ENCODE results near the gene GTF2A2.

- no peak for TF ChIP-seq GRHL2 (CRISPR knock-in tag; IDR thresholded peaks at IDR 0.05; ENCODE audit: insufficient replicate concordance, severe bottlenecking)
- TF ChIP-seq, protein P1, sequence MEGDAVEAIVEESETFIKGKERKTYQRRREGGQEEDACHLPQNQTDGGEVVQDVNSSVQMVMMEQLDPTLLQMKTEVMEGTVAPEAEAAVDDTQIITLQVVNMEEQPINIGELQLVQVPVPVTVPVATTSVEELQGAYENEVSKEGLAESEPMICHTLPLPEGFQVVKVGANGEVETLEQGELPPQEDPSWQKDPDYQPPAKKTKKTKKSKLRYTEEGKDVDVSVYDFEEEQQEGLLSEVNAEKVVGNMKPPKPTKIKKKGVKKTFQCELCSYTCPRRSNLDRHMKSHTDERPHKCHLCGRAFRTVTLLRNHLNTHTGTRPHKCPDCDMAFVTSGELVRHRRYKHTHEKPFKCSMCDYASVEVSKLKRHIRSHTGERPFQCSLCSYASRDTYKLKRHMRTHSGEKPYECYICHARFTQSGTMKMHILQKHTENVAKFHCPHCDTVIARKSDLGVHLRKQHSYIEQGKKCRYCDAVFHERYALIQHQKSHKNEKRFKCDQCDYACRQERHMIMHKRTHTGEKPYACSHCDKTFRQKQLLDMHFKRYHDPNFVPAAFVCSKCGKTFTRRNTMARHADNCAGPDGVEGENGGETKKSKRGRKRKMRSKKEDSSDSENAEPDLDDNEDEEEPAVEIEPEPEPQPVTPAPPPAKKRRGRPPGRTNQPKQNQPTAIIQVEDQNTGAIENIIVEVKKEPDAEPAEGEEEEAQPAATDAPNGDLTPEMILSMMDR (IDR thresholded peaks at IDR 0.05), result no peak
- TF ChIP-seq TCF7 (CRISPR knock-in tag; IDR thresholded peaks at IDR 0.05; ENCODE audit: low read depth), result no peak
- TF ChIP-seq, protein P2, sequence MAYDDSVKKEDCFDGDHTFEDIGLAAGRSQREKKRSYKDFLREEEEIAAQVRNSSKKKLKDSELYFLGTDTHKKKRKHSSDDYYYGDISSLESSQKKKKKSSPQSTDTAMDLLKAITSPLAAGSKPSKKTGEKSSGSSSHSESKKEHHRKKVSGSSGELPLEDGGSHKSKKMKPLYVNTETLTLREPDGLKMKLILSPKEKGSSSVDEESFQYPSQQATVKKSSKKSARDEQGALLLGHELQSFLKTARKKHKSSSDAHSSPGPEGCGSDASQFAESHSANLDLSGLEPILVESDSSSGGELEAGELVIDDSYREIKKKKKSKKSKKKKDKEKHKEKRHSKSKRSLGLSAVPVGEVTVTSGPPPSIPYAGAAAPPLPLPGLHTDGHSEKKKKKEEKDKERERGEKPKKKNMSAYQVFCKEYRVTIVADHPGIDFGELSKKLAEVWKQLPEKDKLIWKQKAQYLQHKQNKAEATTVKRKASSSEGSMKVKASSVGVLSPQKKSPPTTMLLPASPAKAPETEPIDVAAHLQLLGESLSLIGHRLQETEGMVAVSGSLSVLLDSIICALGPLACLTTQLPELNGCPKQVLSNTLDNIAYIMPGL (CRISPR knock-in tag; IDR thresholded peaks at IDR 0.05), result no peak
- TF ChIP-seq SOX15 (CRISPR knock-in tag; IDR thresholded peaks at IDR 0.05), result no peak
- TF ChIP-seq JAZF1 (CRISPR knock-in tag; IDR thresholded peaks at IDR 0.05), result no peak
- no peak for TF ChIP-seq ZNF263 (CRISPR knock-in tag; IDR thresholded peaks at IDR 0.05; ENCODE audit: low read depth)
- no peak for TF ChIP-seq ZNF232 (CRISPR knock-in tag; IDR thresholded peaks at IDR 0.05)
- TF ChIP-seq, protein P3, sequence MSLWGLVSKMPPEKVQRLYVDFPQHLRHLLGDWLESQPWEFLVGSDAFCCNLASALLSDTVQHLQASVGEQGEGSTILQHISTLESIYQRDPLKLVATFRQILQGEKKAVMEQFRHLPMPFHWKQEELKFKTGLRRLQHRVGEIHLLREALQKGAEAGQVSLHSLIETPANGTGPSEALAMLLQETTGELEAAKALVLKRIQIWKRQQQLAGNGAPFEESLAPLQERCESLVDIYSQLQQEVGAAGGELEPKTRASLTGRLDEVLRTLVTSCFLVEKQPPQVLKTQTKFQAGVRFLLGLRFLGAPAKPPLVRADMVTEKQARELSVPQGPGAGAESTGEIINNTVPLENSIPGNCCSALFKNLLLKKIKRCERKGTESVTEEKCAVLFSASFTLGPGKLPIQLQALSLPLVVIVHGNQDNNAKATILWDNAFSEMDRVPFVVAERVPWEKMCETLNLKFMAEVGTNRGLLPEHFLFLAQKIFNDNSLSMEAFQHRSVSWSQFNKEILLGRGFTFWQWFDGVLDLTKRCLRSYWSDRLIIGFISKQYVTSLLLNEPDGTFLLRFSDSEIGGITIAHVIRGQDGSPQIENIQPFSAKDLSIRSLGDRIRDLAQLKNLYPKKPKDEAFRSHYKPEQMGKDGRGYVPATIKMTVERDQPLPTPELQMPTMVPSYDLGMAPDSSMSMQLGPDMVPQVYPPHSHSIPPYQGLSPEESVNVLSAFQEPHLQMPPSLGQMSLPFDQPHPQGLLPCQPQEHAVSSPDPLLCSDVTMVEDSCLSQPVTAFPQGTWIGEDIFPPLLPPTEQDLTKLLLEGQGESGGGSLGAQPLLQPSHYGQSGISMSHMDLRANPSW (CRISPR knock-in tag; conservative IDR thresholded peaks at IDR 0.05; ENCODE audit: low read depth), result no peak
- TF ChIP-seq, protein P4, sequence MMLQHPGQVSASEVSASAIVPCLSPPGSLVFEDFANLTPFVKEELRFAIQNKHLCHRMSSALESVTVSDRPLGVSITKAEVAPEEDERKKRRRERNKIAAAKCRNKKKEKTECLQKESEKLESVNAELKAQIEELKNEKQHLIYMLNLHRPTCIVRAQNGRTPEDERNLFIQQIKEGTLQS (CRISPR knock-in tag; conservative IDR thresholded peaks at IDR 0.05), result no peak
- TF ChIP-seq, protein P5, sequence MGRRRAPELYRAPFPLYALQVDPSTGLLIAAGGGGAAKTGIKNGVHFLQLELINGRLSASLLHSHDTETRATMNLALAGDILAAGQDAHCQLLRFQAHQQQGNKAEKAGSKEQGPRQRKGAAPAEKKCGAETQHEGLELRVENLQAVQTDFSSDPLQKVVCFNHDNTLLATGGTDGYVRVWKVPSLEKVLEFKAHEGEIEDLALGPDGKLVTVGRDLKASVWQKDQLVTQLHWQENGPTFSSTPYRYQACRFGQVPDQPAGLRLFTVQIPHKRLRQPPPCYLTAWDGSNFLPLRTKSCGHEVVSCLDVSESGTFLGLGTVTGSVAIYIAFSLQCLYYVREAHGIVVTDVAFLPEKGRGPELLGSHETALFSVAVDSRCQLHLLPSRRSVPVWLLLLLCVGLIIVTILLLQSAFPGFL (CRISPR knock-in tag; IDR thresholded peaks at IDR 0.05; ENCODE audit: borderline replicate concordance), result no peak
- TF ChIP-seq, protein P6, sequence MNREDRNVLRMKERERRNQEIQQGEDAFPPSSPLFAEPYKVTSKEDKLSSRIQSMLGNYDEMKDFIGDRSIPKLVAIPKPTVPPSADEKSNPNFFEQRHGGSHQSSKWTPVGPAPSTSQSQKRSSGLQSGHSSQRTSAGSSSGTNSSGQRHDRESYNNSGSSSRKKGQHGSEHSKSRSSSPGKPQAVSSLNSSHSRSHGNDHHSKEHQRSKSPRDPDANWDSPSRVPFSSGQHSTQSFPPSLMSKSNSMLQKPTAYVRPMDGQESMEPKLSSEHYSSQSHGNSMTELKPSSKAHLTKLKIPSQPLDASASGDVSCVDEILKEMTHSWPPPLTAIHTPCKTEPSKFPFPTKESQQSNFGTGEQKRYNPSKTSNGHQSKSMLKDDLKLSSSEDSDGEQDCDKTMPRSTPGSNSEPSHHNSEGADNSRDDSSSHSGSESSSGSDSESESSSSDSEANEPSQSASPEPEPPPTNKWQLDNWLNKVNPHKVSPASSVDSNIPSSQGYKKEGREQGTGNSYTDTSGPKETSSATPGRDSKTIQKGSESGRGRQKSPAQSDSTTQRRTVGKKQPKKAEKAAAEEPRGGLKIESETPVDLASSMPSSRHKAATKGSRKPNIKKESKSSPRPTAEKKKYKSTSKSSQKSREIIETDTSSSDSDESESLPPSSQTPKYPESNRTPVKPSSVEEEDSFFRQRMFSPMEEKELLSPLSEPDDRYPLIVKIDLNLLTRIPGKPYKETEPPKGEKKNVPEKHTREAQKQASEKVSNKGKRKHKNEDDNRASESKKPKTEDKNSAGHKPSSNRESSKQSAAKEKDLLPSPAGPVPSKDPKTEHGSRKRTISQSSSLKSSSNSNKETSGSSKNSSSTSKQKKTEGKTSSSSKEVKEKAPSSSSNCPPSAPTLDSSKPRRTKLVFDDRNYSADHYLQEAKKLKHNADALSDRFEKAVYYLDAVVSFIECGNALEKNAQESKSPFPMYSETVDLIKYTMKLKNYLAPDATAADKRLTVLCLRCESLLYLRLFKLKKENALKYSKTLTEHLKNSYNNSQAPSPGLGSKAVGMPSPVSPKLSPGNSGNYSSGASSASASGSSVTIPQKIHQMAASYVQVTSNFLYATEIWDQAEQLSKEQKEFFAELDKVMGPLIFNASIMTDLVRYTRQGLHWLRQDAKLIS (CRISPR knock-in tag; IDR thresholded peaks at IDR 0.05; ENCODE audit: borderline replicate concordance), result no peak
- TF ChIP-seq MAX (CRISPR knock-in tag; IDR thresholded peaks at IDR 0.05), result no peak
- no peak for TF ChIP-seq CREB1 (CRISPR knock-in tag; IDR thresholded peaks at IDR 0.05)
Measured at GRCh38 chr15:59702351-59702750, 45.0 kb upstream of the GTF2A2 start.

Measured in WTC11 (cell line).